ENCODE measurements around the gene RAD51. TPM values are rescaled to one million over a fixed set of nuclear protein-coding genes. Genes with fewer than 3 reads are reported as not detected.

The RAD51 gene
- polyA plus RNA-seq, 1 donor from 2014 or later = 0.22 TPM

GRCh38 chr15:40751745-40752144, 56.8 kb downstream of the RAD51 start:
- no peak overlapping the region for H3K4me3 ChIP-seq (ENCODE audit: low read length)
- no peak overlapping the region for H3K27ac ChIP-seq (ENCODE audit: low read length)

GRCh38 chr15:40754574-40754882, 59.6 kb downstream of the RAD51 start:
- H3K79me2 ChIP-seq (replicated peaks; ENCODE audit: insufficient read depth, low read length) = peaks cover 12% of the 10 kb centered on the region
- peak overlapping the region; percentile 66 for H3K27ac ChIP-seq (ENCODE audit: low read length)
- no peaks in the 10 kb centered on the region for H3K36me3 ChIP-seq (ENCODE audit: insufficient read depth, low read length)
- peak overlapping the region; percentile 81 for H3K9ac ChIP-seq (ENCODE audit: low read length)
- H3K4me3 ChIP-seq (ENCODE audit: low read length) = peak overlapping the region; percentile 76
- H3F3A ChIP-seq (ENCODE audit: insufficient read depth, low read length, poor library complexity, severe bottlenecking) = no peaks in the 10 kb centered on the region
- no peaks in the 10 kb centered on the region for H3K9me3 ChIP-seq (ENCODE audit: low read length)
- H3K9me2 ChIP-seq (ENCODE audit: insufficient read depth, low read length) = no peaks in the 10 kb centered on the region
- no peaks in the 10 kb centered on the region for H4K20me1 ChIP-seq (ENCODE audit: insufficient read depth)
- H3K27me3 ChIP-seq (ENCODE audit: insufficient read depth, low read depth, low read length) = no peaks in the 10 kb centered on the region
- H2AFZ ChIP-seq (ENCODE audit: low read depth, low read length) = no peak overlapping the region
- peak overlapping the region; percentile 59 for H3K4me2 ChIP-seq (ENCODE audit: low read length)
- TF ChIP-seq EZH2 (IDR thresholded peaks at IDR 0.05; ENCODE audit: borderline replicate concordance, insufficient read depth, low read length, poor library complexity, severe bottlenecking) (no peak), TAF1 (IDR thresholded peaks at IDR 0.05; ENCODE audit: low read depth) (no peak), EP300 (conservative IDR thresholded peaks at IDR 0.05; ENCODE audit: poor library complexity, severe bottlenecking) (no peak), REST (IDR thresholded peaks at IDR 0.05; ENCODE audit: borderline replicate concordance) (no peak), RAD21 (conservative IDR thresholded peaks at IDR 0.05) (no peak), MXI1 (conservative IDR thresholded peaks at IDR 0.05; ENCODE audit: poor library complexity, severe bottlenecking) (no peak), POLR2AphosphoS5 (IDR thresholded peaks at IDR 0.05) (no peak)

More at GRCh38 chr15:40751745-40752144, 56.8 kb downstream of the RAD51 start:
- Histone ChIP-seq H3K27me3 (ENCODE audit: insufficient read depth, low read depth, low read length) (no peaks in the 10 kb centered on the region), H3K9ac (ENCODE audit: low read length) (no peak overlapping the region), H3K9me3 (ENCODE audit: low read length) (no peaks in the 10 kb centered on the region), H3F3A (ENCODE audit: insufficient read depth, low read length, poor library complexity, severe bottlenecking) (no peaks in the 10 kb centered on the region), H2AFZ (ENCODE audit: low read depth, low read length) (no peak overlapping the region), H3K36me3 (ENCODE audit: insufficient read depth, low read length) (no peaks in the 10 kb centered on the region), H3K9me2 (ENCODE audit: insufficient read depth, low read length) (no peaks in the 10 kb centered on the region), H3K4me2 (ENCODE audit: low read length) (no peak overlapping the region), H4K20me1 (ENCODE audit: insufficient read depth) (no peaks in the 10 kb centered on the region), H3K79me2 (replicated peaks; ENCODE audit: insufficient read depth, low read length) (peaks cover 12% of the 10 kb centered on the region)
- TF ChIP-seq POLR2AphosphoS5 (IDR thresholded peaks at IDR 0.05) (no peak), SMC3 (conservative IDR thresholded peaks at IDR 0.05; ENCODE audit: poor library complexity) (no peak), RAD21 (conservative IDR thresholded peaks at IDR 0.05) (no peak), EZH2 (IDR thresholded peaks at IDR 0.05; ENCODE audit: borderline replicate concordance, insufficient read depth, low read length, poor library complexity, severe bottlenecking) (no peak), EP300 (conservative IDR thresholded peaks at IDR 0.05; ENCODE audit: poor library complexity, severe bottlenecking) (no peak), REST (IDR thresholded peaks at IDR 0.05; ENCODE audit: borderline replicate concordance) (no peak), MXI1 (conservative IDR thresholded peaks at IDR 0.05; ENCODE audit: poor library complexity, severe bottlenecking) (no peak), CTCF (IDR thresholded peaks at IDR 0.05; ENCODE audit: poor library complexity, severe bottlenecking) (no peak), TAF1 (IDR thresholded peaks at IDR 0.05; ENCODE audit: low read depth) (no peak)

All from neural cell (in vitro differentiated cells).